NT2/D1 (cell line): ENCODE results near the gene SYP.

Experiments
- DNase-seq: peaks from one replicate; pipeline ENCODE4 v3.0.0-alpha.2; 2011; ENCODE audit warnings: low read depth, low spot score
- H3K27me3 ChIP-seq: 2 replicates; pipeline ENCODE4 v1.6.0; 2011; ENCODE audit warnings: mild to moderate bottlenecking; ENCODE audit not compliant: insufficient read length, insufficient read depth
- H3K36me3 ChIP-seq: 2 replicates; pipeline ENCODE4 v1.6.1; 2011; ENCODE audit warnings: mild to moderate bottlenecking, low read length, mixed read lengths; ENCODE audit not compliant: insufficient read depth, insufficient read length
- H3K4me1 ChIP-seq: 2 replicates; pipeline ENCODE4 v1.5.1; 2011; ENCODE audit not compliant: insufficient read depth, insufficient read length
- H3K4me3 ChIP-seq: 2 replicates; pipeline ENCODE4 v1.5.1; 2011; ENCODE audit warnings: low read depth; ENCODE audit not compliant: insufficient read length
- H3K9ac ChIP-seq: 2 replicates; pipeline ENCODE4 v1.6.0; 2011; ENCODE audit warnings: low read depth; ENCODE audit not compliant: insufficient read length
- H3K9me3 ChIP-seq: 2 replicates; pipeline ENCODE4 v1.5.1; 2011; ENCODE audit warnings: mild to moderate bottlenecking, low read length; ENCODE audit not compliant: insufficient read depth
- SUZ12 ChIP-seq: IDR thresholded peaks from 2 replicates; pipeline ENCODE4 v1.6.1; 2011; ENCODE audit not compliant: insufficient read length, insufficient read depth; ENCODE audit errors: extremely low read depth
- YY1 ChIP-seq: IDR thresholded peaks from 2 replicates; pipeline ENCODE4 v1.6.1; 2011; ENCODE audit not compliant: insufficient read length, insufficient read depth
- ZNF274 ChIP-seq: IDR thresholded peaks from 2 replicates; pipeline ENCODE4 v1.6.1; 2011; ENCODE audit warnings: mild to moderate bottlenecking, low read depth, low read length

The SYP gene

DNA sequence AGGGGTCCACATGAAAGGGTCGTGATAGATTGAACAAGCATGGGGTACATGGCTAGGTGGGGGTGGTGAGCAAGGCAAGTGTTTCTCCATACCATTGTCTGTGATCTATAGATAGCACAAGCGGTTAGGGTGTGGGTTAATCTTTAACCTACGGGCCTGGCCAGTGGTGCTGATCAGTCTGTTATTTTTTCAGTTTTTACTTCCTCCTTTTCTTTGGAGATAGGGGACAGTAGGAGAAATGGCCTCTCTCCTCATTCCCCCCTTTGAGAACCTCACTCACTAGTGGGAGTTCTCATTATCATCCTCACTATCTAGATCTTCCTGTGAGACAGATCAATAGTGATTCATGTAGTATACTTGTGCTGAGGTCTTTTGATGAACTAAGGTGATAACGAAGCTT is 60.3 kb downstream of the SYP start:
- DNase-seq, result no peak
- TF ChIP-seq ZNF274 (no peak), YY1 (no peak), SUZ12 (no peak)

More for the DNA sequence above, 60.3 kb downstream of the SYP start:
- no peaks in the 10 kb centered on the region for H3K36me3 ChIP-seq
- H3K27me3 ChIP-seq, result no peaks in the 10 kb centered on the region
- H3K4me1 ChIP-seq, result no peaks in the 10 kb centered on the region
- no peak overlapping the region for H3K4me3 ChIP-seq
- H3K9me3 ChIP-seq, result peaks cover 21% of the 10 kb centered on the region
- H3K9ac ChIP-seq, result no peak overlapping the region
